Anterior cingulate cortex (tissue), 58 donors: ENCODE results near the gene DLG2.
A peak's percentile ranks its signal among the peaks of the same experiment; 100 is the strongest.

Source experiments
- DNase-seq, 58 donors: peaks; one replicate each; lab custom pipeline; 2025; lab: John Stamatoyannopoulos, UW

DLG2 gene

DNA sequence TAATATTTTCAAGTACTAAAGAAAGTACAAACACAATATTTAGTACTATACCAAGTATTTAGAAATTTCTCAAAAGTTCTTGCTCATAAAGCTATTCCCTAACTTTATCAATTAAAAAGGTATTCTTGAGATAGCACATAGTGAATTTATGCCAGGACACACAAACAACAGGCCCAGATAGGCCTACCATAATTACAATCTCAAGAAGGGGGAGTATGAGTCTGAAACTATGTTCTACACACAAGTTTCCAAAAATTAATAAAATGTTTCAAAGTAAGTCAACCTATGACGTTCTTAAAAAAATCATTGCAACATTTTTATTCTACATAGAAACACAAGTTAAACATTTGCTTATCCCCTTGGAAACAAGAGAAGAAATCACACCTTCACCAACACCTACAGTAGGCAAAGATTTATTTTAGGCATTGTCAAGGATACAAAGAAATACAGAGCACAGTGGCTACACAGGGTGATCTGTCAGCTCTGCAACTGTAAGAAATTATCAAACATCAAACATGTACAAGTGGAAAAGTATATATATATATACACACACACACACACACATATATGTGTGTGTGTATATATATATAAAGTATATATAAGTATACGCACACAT lies 1497.1 kb downstream of the DLG2 start:
- peak in 1 of 58 donors; percentile 10 for DNase-seq

DNA sequence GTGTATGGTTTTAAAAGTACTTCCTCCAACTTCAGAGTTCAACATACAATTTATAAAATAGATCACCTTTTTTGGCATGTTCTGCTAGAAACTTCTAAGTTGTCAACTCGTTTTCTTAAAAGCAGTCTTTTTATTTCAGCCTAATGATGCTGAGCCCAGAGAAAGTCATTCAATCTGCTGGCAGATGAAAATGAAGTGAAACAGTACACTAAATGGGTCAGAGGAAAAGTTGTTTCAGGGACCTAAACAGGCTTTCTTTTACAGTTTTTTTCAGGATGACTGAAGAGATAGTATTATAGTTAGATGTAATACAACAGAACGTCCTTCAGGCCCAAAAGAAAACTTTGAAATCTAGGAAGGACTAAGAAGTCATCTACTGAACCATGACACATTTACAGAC lies 1498.3 kb downstream of the DLG2 start:
- DNase-seq = no peak

DNA sequence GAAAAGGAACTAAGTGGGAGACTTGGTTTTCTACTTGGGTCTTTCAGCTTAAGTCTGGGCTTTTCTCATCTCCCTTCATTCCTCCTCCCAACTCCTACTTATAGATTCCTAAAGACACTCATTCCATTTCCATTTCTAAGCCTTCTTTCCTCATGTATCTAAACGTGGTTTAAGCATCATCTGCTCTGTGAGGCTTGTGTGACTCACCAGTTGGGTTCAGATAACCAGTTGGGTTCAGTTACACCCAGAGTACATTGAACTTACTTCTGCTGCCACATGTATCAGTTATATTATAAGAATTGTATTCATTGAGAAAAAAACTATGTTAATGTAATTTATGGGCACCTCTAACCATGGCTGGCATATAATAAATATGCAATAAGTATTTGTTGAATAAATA lies 1509.8 kb downstream of the DLG2 start:
- no peak for DNase-seq

DNA sequence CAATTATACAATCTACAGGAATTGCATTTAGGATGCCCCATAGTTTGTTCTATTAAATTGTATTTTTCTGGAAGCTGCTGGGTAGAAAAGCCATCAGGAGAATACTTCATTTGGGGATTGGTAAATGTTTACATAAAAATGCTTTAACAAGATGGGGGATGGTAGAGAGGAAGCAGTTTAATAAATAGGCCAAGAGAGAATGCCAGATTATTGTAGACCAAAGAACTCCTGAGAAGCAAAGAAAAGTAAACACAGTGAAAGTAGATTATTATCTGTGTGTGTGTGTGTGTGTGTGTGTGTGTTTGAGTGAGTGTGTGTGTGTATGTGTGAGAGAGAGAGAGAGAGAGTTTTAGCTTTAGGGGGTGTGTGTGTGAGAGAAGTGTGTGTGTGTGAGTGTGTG lies 1520.6 kb downstream of the DLG2 start:
- no peak for DNase-seq

DNA sequence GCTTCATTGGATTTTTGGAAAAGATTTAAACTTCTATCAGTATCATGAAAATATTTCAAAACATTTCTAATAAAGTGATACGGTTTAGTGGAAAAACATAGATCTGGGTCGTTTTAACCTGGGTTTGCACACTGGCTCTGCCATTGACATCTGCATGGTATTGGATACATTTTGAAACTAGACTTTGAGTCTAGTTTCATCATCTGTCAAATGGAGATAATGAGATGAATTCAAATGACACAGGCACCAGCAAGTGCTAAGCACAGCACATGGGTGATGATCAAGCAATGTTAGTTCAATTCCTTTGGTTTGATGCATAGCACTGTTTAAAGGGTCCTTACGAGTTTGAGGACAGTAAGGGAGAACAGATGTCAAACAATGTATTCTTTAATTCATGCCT lies 1522.0 kb downstream of the DLG2 start:
- DNase-seq = no peak

DNA sequence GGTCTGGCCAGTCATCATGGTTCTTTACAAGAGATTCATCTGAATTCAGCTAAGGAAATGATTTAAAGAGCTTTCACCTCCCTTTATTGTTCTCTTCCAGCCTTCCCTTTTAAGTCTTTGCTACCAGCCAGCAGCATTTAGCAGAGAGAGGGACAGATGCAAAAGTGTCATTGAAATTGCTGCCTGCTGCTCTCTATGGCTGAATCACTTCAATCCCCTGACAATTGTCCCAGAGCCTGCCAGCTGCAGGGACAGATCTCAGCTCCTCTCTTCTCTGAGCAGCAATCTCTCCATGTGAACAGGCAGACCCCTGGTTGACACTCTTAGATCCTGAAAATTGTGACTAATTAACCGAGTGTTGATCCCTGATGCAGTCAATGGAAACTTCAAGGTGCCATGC lies 1524.0 kb downstream of the DLG2 start:
- peak in 44 of 58 donors; percentile 2 to 70 (median 25) for DNase-seq

DNA sequence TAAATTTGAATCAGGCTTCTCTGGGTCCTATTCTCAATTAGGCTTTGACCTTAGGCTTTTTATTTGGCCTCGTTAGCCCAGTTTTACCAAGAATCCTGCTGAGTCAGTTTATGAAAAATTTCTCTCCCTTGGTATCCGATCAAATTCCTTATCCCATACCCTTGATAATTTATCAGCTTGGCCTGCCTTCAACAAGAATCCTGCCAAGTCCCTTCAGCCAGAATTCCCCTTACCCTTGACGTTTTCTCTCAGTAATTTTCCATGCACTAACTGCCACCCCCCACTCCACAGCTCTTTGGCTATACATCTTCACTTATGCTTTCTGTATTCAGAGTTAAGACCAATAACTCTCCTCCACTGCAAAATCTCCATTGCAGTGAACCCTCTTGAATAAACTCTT lies 1530.0 kb downstream of the DLG2 start:
- DNase-seq = no peak

DNA sequence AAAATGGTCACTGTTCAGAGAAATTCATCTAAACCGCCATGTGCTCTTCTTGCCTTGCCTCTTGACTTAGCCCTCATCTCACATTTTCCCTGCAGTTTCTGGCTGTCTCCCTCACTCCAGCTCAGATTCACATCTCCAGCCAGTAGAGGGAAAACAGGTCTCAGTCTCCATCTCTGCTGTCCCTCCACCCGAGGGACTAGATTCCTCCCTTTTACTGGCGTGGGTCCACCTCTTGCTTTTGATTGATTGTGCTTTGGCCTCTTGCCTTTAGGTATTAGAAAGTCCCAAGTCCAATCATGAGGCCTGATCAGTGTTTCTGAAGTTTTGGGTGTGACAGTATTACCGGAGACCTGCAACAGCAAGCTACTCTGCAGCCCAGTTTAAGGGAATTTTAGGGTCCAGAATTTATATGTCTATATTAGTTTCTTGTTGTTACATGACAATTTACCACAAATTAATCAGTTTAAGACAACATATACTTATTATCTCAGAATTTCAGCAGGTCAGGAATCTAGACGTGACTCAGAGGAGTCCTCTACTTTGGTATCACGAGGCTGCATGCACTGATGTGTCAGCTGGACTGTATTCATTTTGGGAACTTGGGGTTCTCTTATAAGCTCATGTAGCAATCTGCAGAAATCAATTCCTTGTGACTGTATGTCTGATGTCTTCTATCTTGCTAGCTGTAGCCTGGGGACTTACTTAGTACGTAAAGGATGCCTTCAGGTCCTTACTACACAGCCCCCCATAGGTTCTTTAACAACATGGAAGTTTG lies 1535.7 kb downstream of the DLG2 start:
- DNase-seq = peak in 11 of 58 donors; percentile 5 to 26 (median 13)

DNA sequence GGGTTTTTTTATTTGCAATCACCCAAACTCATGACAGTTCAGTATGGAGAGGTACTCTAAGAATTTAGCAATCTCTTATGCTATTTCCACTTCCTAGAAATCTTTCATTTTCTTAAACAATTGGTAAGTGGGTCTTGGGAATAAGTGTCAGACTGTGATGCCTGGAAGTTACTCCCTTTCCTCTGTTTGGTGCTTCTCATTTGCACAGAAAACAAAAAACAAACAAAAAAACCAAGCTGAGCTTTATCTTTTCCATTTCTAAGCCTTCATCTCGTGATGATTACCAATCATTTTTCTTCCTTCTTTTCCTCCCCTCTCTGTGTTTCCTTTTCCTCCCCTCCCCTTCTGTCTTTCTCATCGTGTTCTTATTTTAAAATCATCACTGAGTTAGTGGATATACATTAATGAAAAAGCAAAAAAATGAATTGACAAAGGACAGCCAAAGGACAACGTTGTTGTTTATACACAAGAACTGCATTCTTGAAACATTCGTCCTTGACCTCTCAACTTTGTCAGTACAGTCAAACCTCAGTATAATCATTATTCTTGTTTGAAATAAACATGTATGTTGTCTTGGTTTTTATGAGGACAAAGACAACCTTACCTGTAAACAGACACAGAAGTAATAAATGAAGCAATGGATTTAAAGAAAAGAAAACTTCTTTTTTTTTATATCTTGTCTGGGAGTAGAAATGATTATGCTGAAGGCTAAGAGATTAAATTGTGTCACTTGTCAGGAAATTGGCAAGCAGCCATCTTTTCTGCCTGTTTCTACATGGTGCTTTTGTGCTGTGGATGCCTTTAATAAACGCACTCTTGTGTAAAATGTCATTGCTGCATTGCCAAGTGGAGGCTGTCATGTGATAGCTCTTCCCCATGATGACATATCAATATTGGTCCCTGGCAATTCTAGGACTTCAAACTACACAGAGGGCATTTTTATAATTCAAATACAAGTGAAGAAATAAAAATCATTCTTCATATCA lies 1537.8 kb downstream of the DLG2 start:
- DNase-seq = peak in 34 of 58 donors; percentile 3 to 87 (median 40)

DNA sequence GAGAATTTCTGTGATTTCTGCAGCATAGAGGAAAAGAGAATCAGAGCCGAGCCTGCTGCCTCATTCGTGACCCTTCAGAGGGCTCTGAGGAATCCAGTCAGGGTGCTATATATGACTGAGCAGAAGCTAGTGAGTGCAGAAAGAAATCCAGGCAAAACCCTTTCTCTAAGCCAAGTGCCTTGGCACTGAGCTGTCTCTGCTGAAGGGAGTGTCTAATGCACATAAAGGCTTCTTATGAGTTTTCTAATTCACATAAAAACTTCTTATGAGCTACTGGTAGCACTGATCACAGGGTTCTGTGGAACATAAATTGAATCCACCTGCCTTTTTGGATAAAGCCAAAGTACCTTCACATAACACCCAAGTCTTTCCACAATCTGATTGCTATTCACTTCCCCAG lies 1555.3 kb downstream of the DLG2 start:
- no peak for DNase-seq

DNA sequence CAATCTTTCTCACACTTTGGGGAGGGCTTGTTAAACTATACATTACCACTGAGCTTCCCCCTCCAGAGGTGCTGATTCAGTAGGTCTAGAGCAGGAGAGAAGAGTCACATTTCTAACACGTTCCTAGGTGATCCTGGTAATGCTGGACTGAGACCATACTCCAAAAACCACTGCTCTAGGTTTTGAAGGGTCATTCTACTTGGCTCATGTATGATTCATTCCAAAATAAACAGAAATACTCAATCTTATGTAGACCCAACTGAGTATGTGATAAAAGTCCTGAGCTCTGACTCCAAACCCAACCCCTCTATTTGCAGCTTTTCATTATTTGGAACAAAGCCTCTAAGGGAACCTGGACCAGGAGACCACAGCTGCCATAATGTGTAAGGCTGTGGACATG lies 1558.1 kb downstream of the DLG2 start:
- DNase-seq = no peak

DNA sequence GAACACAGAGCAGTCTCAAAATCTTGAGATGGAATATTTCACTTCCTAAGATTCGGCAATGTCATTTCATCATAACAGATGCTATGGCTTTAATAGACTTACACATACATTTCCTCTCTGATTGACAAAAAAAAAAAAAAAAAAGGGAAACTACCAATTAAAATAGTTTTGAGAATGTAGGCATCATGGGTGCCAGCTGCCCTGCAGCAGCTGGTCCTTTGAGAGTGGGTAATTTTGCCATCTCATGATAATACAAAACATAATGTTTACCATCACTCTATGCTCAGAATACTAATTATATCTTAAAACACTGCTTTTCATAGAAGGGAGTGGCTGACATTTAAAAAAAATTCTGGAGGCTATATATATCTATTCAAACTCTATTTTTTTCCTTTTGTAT lies 1565.4 kb downstream of the DLG2 start:
- DNase-seq = peak in 1 of 58 donors; percentile 1

DNA sequence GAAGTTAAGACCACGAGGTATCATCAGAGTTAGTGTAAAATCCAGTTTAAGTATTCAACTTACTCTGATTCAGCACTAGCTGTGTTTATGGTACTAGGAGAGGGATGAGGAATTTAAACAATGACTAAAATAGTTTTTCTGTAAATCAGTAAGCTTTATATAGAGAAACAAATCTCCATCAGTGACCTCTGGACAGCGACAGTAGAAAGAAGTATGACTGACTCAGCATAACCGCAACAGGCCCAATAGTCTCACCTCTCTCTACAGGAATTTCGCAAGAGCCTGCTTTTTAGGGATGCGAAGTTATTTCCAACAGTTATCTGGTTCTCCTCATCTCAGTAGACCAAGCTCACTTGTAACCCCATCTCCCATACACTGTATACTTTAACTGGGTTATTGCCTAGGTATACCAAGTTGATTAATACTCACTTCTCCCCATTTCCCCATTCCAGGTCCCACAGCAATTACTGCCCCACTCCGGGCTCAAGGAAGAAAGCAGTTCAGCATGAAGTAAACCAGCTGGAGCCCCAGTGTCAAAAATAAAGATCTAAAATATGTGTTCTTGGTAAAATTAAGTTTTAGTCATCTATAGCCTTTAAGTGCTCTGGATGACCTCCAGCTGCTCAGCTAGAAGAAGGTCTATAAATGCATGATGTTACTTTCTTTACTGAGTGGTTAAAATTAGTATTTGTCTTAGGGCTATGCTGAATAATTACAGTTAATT lies 1570.3 kb downstream of the DLG2 start:
- DNase-seq = no peak

DNA sequence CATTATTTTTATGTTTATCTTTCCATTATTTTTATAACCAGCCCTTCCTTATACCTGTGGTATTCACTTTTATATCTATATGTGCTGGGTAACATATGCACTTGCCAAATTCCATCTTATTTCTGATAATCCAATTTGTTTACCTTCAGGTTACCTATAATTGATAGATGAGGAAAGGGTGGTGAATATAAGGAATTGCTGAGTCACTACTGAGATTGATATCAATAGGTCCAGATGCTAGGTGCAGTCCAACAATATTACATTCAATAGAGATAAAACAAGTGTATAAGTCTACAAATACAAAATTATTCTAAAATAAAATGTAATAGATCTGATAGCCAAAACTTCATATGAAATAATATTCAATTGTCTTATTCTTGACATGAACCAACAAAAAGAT lies 1582.0 kb downstream of the DLG2 start:
- DNase-seq = no peak

DNA sequence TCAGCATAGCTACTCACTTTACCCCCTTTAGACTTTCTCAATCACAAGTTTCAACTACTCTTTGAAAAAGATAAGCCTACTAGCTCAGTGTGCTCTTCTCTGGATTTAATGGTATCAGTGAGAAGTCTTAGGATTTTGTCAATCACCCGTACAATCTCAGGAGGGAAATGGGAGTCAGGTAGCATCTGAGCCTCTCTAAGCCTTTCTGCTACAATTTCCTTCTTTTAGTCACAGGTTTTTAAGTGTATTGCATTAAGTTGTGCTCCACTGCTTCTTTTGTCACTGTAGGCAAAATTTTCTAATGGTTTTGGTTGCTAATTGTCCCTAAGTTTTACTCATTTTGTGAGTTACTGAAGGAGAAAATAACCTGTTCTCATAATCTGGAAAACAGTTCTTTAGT lies 1582.4 kb downstream of the DLG2 start:
- DNase-seq = no peak

DNA sequence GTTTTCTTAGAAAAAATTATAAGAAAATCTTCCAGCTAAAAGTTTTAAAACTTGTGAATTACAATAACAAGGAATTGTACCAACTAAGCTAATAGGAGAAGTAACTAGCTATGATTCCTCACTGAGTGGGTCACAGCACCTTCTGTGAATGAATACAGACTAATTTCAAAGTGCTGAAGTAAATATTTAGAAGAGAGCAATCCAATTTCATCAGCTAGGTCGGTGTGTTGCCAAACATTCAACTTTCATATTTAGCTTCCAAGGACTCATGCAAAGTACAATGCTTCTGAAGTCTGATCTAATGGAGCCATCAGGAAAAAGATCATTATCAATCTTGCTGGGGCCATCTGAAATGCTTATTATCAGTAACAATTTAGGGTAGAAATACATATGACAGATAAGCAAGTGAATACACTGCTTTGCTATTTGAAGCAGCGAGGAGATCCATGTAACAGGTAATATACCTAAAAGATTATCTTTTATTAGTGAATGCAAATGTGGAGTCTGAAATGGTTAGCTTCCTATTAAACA lies 1590.4 kb downstream of the DLG2 start:
- DNase-seq = no peak

DNA sequence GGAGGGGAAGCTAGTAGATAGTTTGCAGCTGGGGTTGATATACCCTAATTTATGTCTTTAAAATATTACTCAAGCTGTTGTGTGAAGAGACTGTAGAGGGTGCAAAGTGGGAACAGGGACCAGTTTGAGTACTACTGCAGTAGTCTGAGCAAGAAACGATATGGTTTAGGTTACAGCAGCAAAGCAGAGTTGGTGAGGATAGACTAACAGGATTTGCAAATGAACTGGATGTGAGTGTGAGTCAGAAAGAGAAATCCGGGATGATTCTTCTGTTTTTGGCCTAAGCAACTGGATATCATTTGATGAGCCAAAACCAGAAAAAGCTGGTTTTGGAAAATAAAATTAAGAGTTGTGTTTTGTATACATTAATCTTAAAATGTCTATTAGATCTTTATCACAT lies 1591.5 kb downstream of the DLG2 start:
- DNase-seq = no peak

DNA sequence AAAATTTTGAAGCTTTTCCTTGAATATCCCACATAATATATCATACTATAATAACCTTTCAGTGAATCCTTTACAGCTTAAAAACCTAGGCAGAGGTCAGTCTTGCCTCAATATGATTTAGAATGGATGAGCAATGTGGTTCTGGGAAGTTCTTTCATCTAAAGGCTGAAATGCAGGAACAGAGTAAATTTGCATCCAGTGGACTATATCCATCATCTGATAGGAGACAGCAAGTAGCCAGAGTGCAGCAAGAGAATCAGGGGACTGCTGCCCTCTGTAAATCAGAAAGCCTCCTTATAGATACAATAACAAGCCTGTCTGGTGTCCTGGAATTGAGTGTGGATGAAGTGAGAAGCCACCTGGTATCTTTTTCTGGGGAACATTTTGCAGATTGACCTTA lies 1592.7 kb downstream of the DLG2 start:
- DNase-seq = no peak

DNA sequence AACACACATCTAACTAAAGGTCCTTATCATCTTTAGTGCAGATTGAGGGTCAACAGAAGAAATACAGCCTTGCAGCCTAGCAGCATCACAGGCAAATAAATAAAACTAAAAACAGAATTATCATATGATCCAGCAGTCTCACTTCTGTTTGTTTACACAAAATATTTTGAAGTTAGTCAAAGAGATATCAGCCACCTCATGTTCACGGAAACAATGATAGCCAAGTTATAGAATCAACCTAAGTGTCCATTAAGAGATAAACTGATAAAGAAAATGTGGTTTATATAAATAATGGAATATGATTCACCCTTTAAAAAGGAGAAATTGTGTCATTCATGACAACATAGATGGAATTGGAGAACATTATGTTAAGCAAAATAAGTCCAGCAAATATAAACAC lies 1602.9 kb downstream of the DLG2 start:
- DNase-seq = no peak

DNA sequence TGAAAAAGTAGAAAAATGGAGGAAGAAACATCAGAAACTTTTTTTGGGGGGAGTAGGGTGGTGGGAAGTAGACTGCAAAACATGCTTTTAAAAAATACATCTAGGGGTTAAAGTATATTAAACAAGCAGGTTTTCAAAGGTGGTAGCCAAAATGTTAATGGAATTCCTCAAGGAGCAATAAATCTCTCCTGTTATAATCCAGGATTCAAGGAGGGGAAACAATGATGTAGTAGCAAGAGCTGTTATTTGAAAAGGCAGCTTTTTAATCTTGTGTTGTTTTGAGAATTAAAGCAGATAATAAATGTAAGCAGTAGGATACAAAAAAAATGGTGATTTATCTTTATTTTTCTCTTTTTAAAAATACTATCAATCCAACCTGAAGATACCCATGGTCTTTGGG lies 1604.4 kb downstream of the DLG2 start:
- no peak for DNase-seq
